ENCODE data around the gene PANX1. TPM values are rescaled to one million over a fixed set of nuclear protein-coding genes. Genes with fewer than 3 reads are reported as not detected.
"Not testable (repeated sequence)": the region's sequence is repeated elsewhere in the genome, so short reads cannot be mapped to it uniquely, and the experiment has no call there.

PANX1 gene
- total RNA-seq, 1 donor, result 13.1 TPM

DNA sequence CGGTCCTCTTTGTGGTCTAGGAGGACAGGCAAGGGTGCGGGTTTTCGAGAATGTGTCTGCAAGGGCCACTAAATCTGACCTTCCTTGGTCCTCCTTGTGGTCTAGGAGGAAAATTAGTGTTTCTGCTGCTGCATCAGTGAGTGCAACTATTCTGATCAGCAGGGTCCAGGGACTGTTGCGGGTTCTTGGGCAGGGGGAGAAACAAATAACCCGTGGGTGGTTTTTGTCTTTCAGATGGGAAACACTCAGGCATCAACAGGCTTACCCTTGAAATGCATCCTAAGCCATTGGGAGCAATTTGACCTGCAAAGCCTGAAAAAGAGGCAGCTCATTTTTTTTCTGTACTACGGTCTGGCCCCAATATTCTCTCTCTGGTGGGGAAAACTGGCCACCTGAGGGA lies 9.0 kb upstream of the PANX1 start:
- H3K27me3 ChIP-seq (ENCODE audit: insufficient read depth, low read length); H3K4me3 ChIP-seq (ENCODE audit: low read length); H3K9me3 ChIP-seq (ENCODE audit: low read depth, low read length); H3K4me1 ChIP-seq (ENCODE audit: insufficient read depth, low read length): not testable (repeated sequence)

GRCh38 chr11:94120516-94120915 lies 8.1 kb upstream of the PANX1 start:
- H3K4me3 ChIP-seq (ENCODE audit: low read length); H3K4me1 ChIP-seq (ENCODE audit: insufficient read depth, low read length); H3K9me3 ChIP-seq (ENCODE audit: low read depth, low read length); H3K27me3 ChIP-seq (ENCODE audit: insufficient read depth, low read length): not testable (repeated sequence)

DNA sequence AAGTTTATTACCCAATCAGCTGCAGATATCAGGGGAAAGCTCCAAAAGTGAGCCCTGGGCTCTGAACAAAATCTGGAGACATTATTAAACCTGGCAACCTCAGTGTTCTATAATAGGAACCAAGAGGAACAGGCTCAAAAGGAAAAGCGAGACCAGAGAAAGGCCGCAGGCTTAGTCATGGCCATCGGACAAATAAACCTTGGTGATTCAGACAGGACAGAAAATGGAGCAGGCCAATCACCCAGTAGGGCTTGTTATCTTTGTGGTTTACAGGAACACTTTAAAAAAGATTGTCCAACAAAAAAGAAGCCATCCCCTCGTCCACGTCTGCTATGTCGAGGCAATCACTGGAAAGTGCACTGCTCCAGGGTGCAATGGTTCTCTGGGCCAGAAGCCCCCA lies 7.7 kb upstream of the PANX1 start:
- no peaks in the 10 kb centered on the region for H3K4me1 ChIP-seq (ENCODE audit: insufficient read depth, low read length)
- H3K9me3 ChIP-seq (ENCODE audit: low read depth, low read length), result no peaks in the 10 kb centered on the region
- H3K4me3 ChIP-seq (ENCODE audit: low read length), result no peak overlapping the region
- no peaks in the 10 kb centered on the region for H3K27me3 ChIP-seq (ENCODE audit: insufficient read depth, low read length)

GRCh38 chr11:94125407-94126115 lies 3.1 kb upstream of the PANX1 start:
- no peaks in the 10 kb centered on the region for H3K9me3 ChIP-seq (ENCODE audit: low read depth, low read length)
- H3K4me3 ChIP-seq (ENCODE audit: low read length), result no peak overlapping the region
- H3K4me1 ChIP-seq (ENCODE audit: insufficient read depth, low read length), result peaks cover 26% of the 10 kb centered on the region
- no peaks in the 10 kb centered on the region for H3K27me3 ChIP-seq (ENCODE audit: insufficient read depth, low read length)

DNA sequence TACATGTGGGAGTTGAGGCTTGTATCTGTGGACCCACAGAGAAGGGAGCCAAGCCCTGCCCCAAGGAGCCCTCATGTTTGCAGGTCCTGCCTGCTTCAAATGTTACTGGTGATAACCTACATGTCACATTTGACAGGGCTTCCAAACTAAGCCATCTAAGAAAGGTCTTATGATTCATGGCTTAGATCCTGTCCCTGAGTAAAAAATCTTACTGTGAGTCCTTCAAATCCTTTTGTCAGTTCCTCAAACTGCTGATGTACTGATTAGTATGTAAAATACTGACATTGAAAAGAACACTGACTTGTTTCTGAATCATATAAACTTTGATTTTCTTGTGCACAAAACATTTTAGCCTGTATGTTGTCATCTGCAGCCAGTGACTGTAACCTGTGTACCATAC lies 1.0 kb upstream of the PANX1 start:
- Histone ChIP-seq H3K9me3 (ENCODE audit: low read depth, low read length) (no peaks in the 10 kb centered on the region), H3K4me1 (ENCODE audit: insufficient read depth, low read length) (peaks cover 44% of the 10 kb centered on the region), H3K27me3 (ENCODE audit: insufficient read depth, low read length) (no peaks in the 10 kb centered on the region), H3K4me3 (ENCODE audit: low read length) (no peak overlapping the region)

GRCh38 chr11:94128291-94128745 lies 323 bp upstream of the PANX1 start:
- Histone ChIP-seq H3K4me1 (ENCODE audit: insufficient read depth, low read length) (peaks cover 49% of the 10 kb centered on the region), H3K4me3 (ENCODE audit: low read length) (peak overlapping the region; percentile 66), H3K27me3 (ENCODE audit: insufficient read depth, low read length) (no peaks in the 10 kb centered on the region), H3K9me3 (ENCODE audit: low read depth, low read length) (no peaks in the 10 kb centered on the region)

- H3K27me3 ChIP-seq (ENCODE audit: insufficient read depth, low read length), result no peaks in the 10 kb centered on the region
- H3K9me3 ChIP-seq (ENCODE audit: low read depth, low read length), result no peaks in the 10 kb centered on the region
- peaks cover 63% of the 10 kb centered on the region for H3K4me1 ChIP-seq (ENCODE audit: insufficient read depth, low read length)
- peak overlapping the region; percentile 66 for H3K4me3 ChIP-seq (ENCODE audit: low read length)
These were observed 1.1 kb downstream of the PANX1 start for GRCh38 chr11:94129512-94130297.

GRCh38 chr11:94130298-94131046 lies 1.8 kb downstream of the PANX1 start:
- no peaks in the 10 kb centered on the region for H3K9me3 ChIP-seq (ENCODE audit: low read depth, low read length)
- no peak overlapping the region for H3K4me3 ChIP-seq (ENCODE audit: low read length)
- H3K27me3 ChIP-seq (ENCODE audit: insufficient read depth, low read length), result no peaks in the 10 kb centered on the region
- peaks cover 71% of the 10 kb centered on the region for H3K4me1 ChIP-seq (ENCODE audit: insufficient read depth, low read length)

DNA sequence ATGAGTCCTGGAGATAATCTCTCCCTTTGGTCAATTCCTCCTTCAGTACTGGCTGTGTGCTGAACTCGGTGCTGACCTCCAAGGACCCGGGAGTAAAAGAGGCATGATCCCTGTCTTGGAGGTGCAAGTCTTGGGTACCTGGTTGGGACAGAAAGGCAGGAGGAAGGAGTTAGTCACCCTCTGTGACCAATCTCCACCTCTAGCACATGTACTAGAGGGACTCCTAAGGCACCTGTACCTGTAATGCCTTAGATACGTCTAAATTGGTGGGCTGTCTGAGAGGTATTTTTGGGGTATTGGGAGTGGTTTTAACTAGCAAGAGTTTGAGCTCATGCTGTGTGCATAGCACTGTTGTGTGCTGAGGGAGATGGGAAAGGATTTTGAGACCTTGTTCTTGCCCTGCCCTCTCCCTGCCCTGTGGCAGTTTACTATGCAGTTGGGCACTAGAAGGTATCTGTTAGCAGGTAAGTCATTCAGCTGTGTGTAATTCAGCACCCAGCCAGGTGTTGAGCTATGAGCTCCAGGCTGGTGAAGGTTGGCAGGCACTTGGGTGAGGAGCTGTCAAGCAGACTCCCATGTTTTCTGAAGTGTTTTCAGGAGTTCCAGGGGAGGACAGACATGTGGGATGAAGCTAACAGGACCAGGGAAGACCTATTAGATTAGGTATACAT lies 2.5 kb downstream of the PANX1 start:
- H3K27me3 ChIP-seq (ENCODE audit: insufficient read depth, low read length), result no peaks in the 10 kb centered on the region
- no peak overlapping the region for H3K4me3 ChIP-seq (ENCODE audit: low read length)
- H3K4me1 ChIP-seq (ENCODE audit: insufficient read depth, low read length), result peaks cover 74% of the 10 kb centered on the region
- H3K9me3 ChIP-seq (ENCODE audit: low read depth, low read length), result no peaks in the 10 kb centered on the region

DNA sequence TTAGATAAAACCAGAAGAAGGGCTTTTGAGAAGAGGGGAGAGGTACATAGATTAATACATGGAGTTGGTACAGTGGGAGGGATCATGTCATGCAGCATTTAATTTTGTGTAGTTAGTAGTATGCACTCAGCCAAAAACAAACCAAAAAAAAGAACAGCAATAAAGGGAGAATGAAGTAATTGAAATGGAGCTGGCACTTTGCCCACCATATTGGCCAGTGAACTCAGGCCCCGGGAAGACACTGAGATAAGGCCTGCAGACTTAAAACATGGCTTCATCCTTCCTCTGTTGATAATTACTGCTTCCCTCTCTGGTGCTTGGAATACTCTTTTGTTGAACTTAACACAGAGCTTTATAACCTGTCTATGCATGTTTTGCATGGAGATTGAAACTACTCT lies 3.1 kb downstream of the PANX1 start:
- H3K4me3 ChIP-seq (ENCODE audit: low read length), result no peak overlapping the region

GRCh38 chr11:94132152-94132558 lies 3.5 kb downstream of the PANX1 start:
- no peak overlapping the region for H3K4me3 ChIP-seq (ENCODE audit: low read length)
- no peaks in the 10 kb centered on the region for H3K9me3 ChIP-seq (ENCODE audit: low read depth, low read length)
- no peaks in the 10 kb centered on the region for H3K27me3 ChIP-seq (ENCODE audit: insufficient read depth, low read length)
- peaks cover 76% of the 10 kb centered on the region for H3K4me1 ChIP-seq (ENCODE audit: insufficient read depth, low read length)

More for the DNA sequence above, 3.1 kb downstream of the PANX1 start:
- peaks cover 75% of the 10 kb centered on the region for H3K4me1 ChIP-seq (ENCODE audit: insufficient read depth, low read length)
- H3K9me3 ChIP-seq (ENCODE audit: low read depth, low read length), result no peaks in the 10 kb centered on the region
- H3K27me3 ChIP-seq (ENCODE audit: insufficient read depth, low read length), result no peaks in the 10 kb centered on the region

DNA sequence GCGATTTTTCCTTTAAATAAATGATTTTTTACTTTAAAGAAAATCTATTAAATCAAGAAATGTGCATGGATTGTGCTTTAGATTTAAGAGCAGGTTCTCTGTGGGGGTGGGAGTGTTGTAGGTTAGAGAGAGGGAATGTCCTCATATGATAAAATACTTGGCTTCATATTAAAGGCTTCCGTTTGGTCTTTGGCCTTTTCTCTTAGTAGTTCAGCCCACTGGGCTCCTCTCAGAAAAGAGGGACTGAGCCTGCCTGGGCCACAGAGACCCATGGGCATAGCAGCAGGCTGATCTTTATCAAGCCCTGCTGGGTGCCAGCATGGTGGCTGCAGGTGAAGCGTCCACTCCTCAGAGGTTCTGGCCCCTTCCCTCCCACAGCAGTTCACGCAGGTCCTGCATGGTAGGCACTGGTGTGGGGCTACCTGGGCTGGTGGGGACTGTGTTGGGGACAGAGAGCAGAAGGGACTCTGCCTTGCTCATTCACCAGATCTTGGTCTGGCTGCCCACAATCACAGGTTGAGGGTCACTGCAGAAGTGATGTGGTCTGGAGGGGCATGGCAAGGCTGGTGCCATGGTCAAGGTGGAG lies 4.3 kb downstream of the PANX1 start:
- Histone ChIP-seq H3K9me3 (ENCODE audit: low read depth, low read length) (no peaks in the 10 kb centered on the region), H3K4me1 (ENCODE audit: insufficient read depth, low read length) (peaks cover 69% of the 10 kb centered on the region), H3K4me3 (ENCODE audit: low read length) (no peak overlapping the region), H3K27me3 (ENCODE audit: insufficient read depth, low read length) (no peaks in the 10 kb centered on the region)

- H3K4me1 ChIP-seq (ENCODE audit: insufficient read depth, low read length), result peaks cover 64% of the 10 kb centered on the region
- H3K9me3 ChIP-seq (ENCODE audit: low read depth, low read length), result no peaks in the 10 kb centered on the region
These were observed 5.1 kb downstream of the PANX1 start for GRCh38 chr11:94133752-94134151.

GRCh38 chr11:94134651-94135512 lies 6.2 kb downstream of the PANX1 start:
- peaks cover 57% of the 10 kb centered on the region for H3K4me1 ChIP-seq (ENCODE audit: insufficient read depth, low read length)
- no peaks in the 10 kb centered on the region for H3K9me3 ChIP-seq (ENCODE audit: low read depth, low read length)
- H3K4me3 ChIP-seq (ENCODE audit: low read length), result no peak overlapping the region
- no peaks in the 10 kb centered on the region for H3K27me3 ChIP-seq (ENCODE audit: insufficient read depth, low read length)

More at GRCh38 chr11:94133752-94134151, 5.1 kb downstream of the PANX1 start:
- Histone ChIP-seq H3K27me3 (ENCODE audit: insufficient read depth, low read length) (no peaks in the 10 kb centered on the region), H3K4me3 (ENCODE audit: low read length) (no peak overlapping the region)
